GM18526 (cell line): Measurements from ENCODE around the gene PLA2G2F.

ENCODE experiments used
- POLR2A ChIP-seq: IDR thresholded peaks from 3 replicates; pipeline ENCODE4 v1.6.1; 2011; ENCODE audit not compliant: insufficient read length; ENCODE audit errors: extremely low read depth

Gene PLA2G2F

GRCh38 chr1:20138961-20139550 is at the start of gene PLA2G2F:
Gene PLA2G2F (plus strand): TSS chr1:20139323. CDS start chr1:20139428, 105 bp downstream.
- TF ChIP-seq POLR2A: no peak

- no peak for TF ChIP-seq POLR2A
Measured at GRCh38 chr1:20089328-20090077, 49.6 kb upstream of the PLA2G2F start.

- TF ChIP-seq POLR2A: no peak
Measured at GRCh38 chr1:20090119-20090518, 49.0 kb upstream of the PLA2G2F start.

- no peak for TF ChIP-seq POLR2A
Measured at GRCh38 chr1:20090641-20091040, 48.5 kb upstream of the PLA2G2F start.

- no peak for TF ChIP-seq POLR2A
Measured at GRCh38 chr1:20093303-20093702, 45.8 kb upstream of the PLA2G2F start.

GRCh38 chr1:20093940-20094391 is 45.2 kb upstream of the PLA2G2F start:
- TF ChIP-seq POLR2A: no peak

- TF ChIP-seq POLR2A: no peak
Measured at GRCh38 chr1:20095564-20096434, 43.3 kb upstream of the PLA2G2F start.

- no peak for TF ChIP-seq POLR2A
Measured at GRCh38 chr1:20096840-20097447, 42.2 kb upstream of the PLA2G2F start.

GRCh38 chr1:20099533-20099932 is 39.6 kb upstream of the PLA2G2F start:
- TF ChIP-seq POLR2A: no peak

GRCh38 chr1:20100632-20101355 is 38.3 kb upstream of the PLA2G2F start:
- TF ChIP-seq POLR2A: no peak

- no peak for TF ChIP-seq POLR2A
Measured at GRCh38 chr1:20102875-20103274, 36.2 kb upstream of the PLA2G2F start.

- no peak for TF ChIP-seq POLR2A
Measured at GRCh38 chr1:20105856-20106255, 33.3 kb upstream of the PLA2G2F start.

GRCh38 chr1:20107351-20107750 is 31.8 kb upstream of the PLA2G2F start:
- no peak for TF ChIP-seq POLR2A

GRCh38 chr1:20107796-20108195 is 31.3 kb upstream of the PLA2G2F start:
- no peak for TF ChIP-seq POLR2A
